ENCODE results near the gene PROCA1. TPM values are rescaled to one million over a fixed set of nuclear protein-coding genes. Genes with fewer than 3 reads are reported as not detected.

The PROCA1 gene
- total RNA-seq, 1 donor from 2014 or later = 1.5 TPM

DNA sequence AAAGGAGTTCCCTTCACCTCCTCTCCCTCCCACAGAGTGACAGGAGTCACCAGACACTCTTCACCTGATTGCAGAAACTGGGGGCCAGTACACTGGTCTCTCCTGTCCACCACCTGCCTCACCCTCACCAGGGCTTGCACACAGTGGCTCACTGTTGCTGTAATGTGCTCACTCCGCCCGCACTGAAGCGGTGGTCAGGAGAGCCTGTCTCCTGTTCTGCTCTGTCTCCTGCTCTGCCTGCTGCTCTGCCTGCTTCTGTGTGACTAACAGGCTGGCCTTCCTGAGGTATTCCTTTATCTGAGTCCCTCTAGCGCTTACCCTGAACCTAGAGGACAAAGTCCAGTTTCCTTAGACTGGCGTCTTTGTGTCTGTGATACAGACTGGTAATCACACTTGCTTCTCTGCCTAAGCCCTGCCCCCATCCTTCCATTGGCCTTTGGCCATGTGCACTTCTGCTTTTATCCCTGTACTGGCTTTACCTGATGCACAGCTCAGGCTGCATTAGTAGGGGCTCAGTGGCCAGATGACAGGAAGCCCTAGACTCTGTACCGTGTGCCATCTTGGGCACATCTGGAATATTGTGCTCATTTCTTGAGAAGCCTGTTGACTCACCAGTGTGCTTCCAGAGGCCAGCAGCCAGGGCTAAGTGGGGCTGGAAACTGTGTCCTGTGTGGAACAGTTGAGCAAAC lies 13.3 kb downstream of the PROCA1 start:
- Histone ChIP-seq H3K36me3 (peaks cover 11 to 99% of the 10 kb centered on the region in 2 donors), H3K4me1 (no peaks in the 10 kb centered on the region), H3K27me3 (no peaks in the 10 kb centered on the region), H3K27ac (no peak overlapping the region), H3K9me3 (no peaks in the 10 kb centered on the region), H3K4me3 (no peak overlapping the region)
- TF ChIP-seq, protein P1, sequence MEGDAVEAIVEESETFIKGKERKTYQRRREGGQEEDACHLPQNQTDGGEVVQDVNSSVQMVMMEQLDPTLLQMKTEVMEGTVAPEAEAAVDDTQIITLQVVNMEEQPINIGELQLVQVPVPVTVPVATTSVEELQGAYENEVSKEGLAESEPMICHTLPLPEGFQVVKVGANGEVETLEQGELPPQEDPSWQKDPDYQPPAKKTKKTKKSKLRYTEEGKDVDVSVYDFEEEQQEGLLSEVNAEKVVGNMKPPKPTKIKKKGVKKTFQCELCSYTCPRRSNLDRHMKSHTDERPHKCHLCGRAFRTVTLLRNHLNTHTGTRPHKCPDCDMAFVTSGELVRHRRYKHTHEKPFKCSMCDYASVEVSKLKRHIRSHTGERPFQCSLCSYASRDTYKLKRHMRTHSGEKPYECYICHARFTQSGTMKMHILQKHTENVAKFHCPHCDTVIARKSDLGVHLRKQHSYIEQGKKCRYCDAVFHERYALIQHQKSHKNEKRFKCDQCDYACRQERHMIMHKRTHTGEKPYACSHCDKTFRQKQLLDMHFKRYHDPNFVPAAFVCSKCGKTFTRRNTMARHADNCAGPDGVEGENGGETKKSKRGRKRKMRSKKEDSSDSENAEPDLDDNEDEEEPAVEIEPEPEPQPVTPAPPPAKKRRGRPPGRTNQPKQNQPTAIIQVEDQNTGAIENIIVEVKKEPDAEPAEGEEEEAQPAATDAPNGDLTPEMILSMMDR (IDR thresholded peaks at IDR 0.05) = no peak
- TF ChIP-seq POLR2AphosphoS5 (IDR thresholded peaks at IDR 0.05; ENCODE audit: insufficient read depth in 1 of 2, low read depth in 1 of 2) (no peak), POLR2A (IDR thresholded peaks at IDR 0.05) (no peak)
- DNase-seq (ENCODE audit: extremely low spot score in 2 of 2) = no peak
- intact Hi-C loops (cut with DNase I) = no loop called here

DNA sequence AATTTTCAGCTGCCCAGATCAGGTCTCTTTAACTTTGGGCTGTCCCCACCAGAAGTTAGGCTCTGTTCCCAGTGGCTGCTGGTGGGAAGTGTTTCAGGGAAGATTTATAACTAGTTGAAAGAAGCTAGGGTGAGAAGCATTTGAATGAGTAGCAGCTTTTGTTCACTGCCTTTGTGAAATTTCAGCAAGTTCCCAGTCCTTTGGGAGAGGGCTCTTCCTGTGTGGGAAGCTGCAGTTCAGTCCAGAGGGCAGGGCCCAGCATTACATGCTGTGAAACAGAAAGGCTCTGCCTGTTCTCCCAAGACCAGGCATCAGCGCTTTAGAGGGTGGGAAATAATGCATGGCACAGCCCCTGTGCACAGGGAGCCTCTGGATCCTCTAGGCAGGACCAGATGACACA lies 17.8 kb downstream of the PROCA1 start:
- Histone ChIP-seq H3K4me1 (no peaks in the 10 kb centered on the region), H3K36me3 (peaks cover 5 to 84% of the 10 kb centered on the region in 2 donors), H3K27me3 (no peaks in the 10 kb centered on the region), H3K4me3 (no peak overlapping the region), H3K9me3 (no peaks in the 10 kb centered on the region), H3K27ac (no peak overlapping the region)
- intact Hi-C loops (cut with DNase I) = no loop called here
- TF ChIP-seq, protein P1 (IDR thresholded peaks at IDR 0.05) = no peak
- no peak for DNase-seq (ENCODE audit: extremely low spot score in 2 of 2)

DNA sequence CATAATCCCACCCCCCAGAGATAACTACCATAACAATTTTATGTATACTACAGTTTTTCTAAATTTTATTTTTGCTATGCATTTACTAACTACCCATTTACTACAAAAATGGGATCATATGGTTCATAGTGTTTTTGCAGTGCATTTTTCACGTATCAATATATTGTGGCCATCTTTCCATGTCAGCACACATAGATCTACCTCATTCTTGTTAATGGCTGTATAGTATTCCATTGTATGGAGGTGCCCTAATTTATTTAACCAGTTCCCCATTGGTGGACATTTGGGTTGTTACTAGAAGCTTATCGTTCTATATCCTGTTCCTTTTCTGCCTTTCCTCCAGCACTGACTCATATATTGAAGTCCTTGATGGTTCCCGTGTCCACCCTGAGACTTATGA lies 22.7 kb downstream of the PROCA1 start:
- no peak overlapping the region for H3K27ac ChIP-seq
- H3K4me1 ChIP-seq = no peaks in the 10 kb centered on the region
- intact Hi-C loops (cut with DNase I) = no loop called here
- no peak for DNase-seq (ENCODE audit: extremely low spot score in 2 of 2)
- no peak overlapping the region for H3K4me3 ChIP-seq
- no peaks in the 10 kb centered on the region for H3K9me3 ChIP-seq
- TF ChIP-seq POLR2AphosphoS5 (IDR thresholded peaks at IDR 0.05; ENCODE audit: insufficient read depth in 1 of 2, low read depth in 1 of 2) (no peak), POLR2A (IDR thresholded peaks at IDR 0.05) (no peak)
- TF ChIP-seq, protein P1 (IDR thresholded peaks at IDR 0.05) = no peak
- H3K27me3 ChIP-seq = no peaks in the 10 kb centered on the region
- H3K36me3 ChIP-seq = peaks cover 8 to 85% of the 10 kb centered on the region in 2 donors

DNA sequence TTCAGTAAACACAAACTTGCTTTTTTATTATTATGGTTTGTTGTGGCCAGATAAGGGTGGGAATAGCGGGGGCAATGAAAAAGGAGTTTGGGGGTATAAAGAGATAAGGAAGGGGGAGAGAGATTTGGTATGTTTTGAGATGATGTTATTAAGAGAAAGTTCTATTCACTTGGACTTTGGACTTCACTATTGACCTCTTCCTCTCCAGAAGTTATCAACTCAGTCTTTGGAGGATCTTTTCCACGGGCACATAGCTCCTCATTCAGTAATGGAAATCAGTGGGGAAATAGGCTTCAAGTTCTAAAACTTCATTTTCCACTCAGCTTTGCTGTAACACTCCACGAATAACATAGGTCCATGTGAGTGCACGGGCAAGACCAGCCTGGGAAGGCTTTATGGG lies 23.2 kb downstream of the PROCA1 start:
- intact Hi-C loops (cut with DNase I) = no loop called here
- Histone ChIP-seq H3K36me3 (peaks cover 8 to 85% of the 10 kb centered on the region in 2 donors), H3K4me3 (no peak overlapping the region)

DNA sequence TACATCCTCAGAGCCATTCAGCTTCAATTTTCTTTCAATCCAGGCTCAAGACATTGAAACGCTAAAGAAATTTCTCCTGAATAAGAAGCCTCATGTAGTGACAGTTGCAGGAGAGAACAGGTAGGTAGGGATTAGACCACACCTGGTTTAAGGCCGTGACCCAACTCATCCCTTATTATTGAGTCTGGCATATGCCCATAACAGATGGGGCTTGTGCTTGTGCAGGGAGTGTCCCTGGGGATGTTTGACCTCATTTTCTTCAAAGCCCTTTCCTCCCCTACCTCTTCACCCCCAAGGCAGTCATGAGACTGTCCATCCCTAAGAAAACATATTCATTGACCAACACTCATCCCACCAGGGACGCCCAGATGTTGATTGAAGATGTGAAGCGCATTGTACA lies 25.4 kb downstream of the PROCA1 start:
- DNase-seq (ENCODE audit: extremely low spot score in 2 of 2) = no peak
- Histone ChIP-seq H3K9me3 (no peaks in the 10 kb centered on the region), H3K4me3 (no peak overlapping the region), H3K27me3 (no peaks in the 10 kb centered on the region), H3K27ac (no peak overlapping the region), H3K36me3 (peaks cover 8 to 99% of the 10 kb centered on the region in 2 donors), H3K4me1 (no peaks in the 10 kb centered on the region)
- TF ChIP-seq POLR2AphosphoS5 (IDR thresholded peaks at IDR 0.05; ENCODE audit: insufficient read depth in 1 of 2, low read depth in 1 of 2) (no peak), POLR2A (IDR thresholded peaks at IDR 0.05) (no peak)
- TF ChIP-seq, protein P1 (IDR thresholded peaks at IDR 0.05) = no peak
- intact Hi-C loops (cut with DNase I) = no loop called here

More for the DNA sequence above, 23.2 kb downstream of the PROCA1 start:
- H3K27ac ChIP-seq = no peak overlapping the region
- no peak for DNase-seq (ENCODE audit: extremely low spot score in 2 of 2)
- H3K4me1 ChIP-seq = no peaks in the 10 kb centered on the region
- H3K27me3 ChIP-seq = no peaks in the 10 kb centered on the region
- H3K9me3 ChIP-seq = no peaks in the 10 kb centered on the region
- no peak for TF ChIP-seq POLR2AphosphoS5 (IDR thresholded peaks at IDR 0.05; ENCODE audit: insufficient read depth in 1 of 2, low read depth in 1 of 2)
- TF ChIP-seq, protein P1 (IDR thresholded peaks at IDR 0.05) = no peak
- no peak for TF ChIP-seq POLR2A (IDR thresholded peaks at IDR 0.05)

Measured in vagina (tissue), 2 donors.